Fibroblast of skin of left biceps (primary cell): ENCODE measurements around the gene OLA1.

ENCODE experiments used
- DNase-seq, 2 experiments: peaks; one replicate each; pipeline ENCODE4 v3.0.0-alpha.2; 2013; ENCODE audit warnings: low read depth in 2 of 2

OLA1 gene

DNA sequence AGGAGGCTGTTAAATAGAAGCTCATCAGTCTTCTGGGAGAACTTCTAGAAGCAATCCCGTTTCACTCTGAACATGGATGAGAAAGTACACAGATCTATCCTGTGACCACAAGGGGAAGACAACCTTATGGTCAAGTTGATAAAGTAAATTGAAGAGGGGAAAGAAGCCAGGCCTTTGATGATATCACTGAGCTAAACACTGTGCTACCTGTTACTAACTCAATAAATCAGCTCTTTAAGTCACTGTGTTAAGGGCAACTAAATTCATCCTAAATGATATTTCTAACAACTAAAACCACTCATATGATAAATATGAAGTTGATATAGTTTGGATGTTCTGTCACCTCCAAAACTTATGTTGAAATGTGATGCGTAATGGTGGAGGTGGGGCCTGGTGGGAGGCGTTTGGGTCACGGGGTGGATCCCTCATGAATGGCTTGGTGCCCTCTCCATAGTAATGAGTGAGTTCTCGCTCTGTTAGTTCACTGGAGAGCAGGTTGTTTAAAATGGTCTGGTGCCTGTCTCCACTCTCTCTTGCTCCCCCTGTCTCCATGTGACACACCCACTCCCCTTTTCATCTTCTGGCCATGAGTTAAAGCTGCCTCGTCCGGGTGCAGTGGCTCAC is 23.6 kb downstream of the OLA1 start:
- no peak for DNase-seq

- no peak for DNase-seq
Measured at GRCh38 chr2:174224125-174224524, 24.2 kb downstream of the OLA1 start.

DNA sequence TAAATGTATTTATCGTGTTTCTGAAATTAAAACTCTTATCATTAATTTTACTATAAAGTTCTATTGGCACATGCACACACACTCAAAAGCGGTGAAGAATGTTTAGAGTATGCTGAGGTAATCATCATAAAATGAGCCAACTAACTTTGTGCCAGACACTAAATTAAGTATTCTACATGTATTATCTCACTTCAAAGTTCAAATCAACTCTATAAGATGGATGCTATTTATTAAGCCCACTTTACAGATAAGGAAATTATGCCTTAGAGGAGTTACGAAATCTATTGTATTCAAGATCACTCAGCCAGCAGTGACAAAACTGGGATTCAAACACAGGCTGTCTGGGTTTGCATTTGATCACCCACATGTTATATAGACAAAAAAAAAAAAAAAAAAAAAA is 24.9 kb downstream of the OLA1 start:
- DNase-seq, result no peak

- no peak for DNase-seq
Measured at GRCh38 chr2:174222154-174222553, 26.2 kb downstream of the OLA1 start.

DNA sequence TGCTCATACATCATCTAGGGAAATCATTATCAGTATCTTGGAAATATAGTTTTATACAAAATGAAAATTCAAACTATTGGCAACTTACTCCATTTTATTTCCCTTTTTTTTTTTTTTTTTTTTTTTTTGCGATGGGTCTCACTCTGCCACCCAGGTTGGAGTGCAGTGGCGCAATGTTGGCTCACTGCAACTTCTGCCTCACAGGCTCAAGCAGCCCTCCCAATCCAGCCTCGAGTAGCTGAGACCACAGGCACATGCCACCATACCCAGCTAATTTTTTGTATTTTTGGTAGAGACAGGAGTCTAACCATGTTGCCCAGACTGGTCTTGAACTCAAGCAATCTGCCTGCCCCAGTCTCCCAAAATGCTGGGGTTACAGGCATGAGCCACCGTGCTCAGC is 29.0 kb downstream of the OLA1 start:
- no peak for DNase-seq

- no peak for DNase-seq
Measured at GRCh38 chr2:174218773-174219172, 29.6 kb downstream of the OLA1 start.

- DNase-seq, result no peak
Measured at GRCh38 chr2:174217869-174218268, 30.5 kb downstream of the OLA1 start.

DNA sequence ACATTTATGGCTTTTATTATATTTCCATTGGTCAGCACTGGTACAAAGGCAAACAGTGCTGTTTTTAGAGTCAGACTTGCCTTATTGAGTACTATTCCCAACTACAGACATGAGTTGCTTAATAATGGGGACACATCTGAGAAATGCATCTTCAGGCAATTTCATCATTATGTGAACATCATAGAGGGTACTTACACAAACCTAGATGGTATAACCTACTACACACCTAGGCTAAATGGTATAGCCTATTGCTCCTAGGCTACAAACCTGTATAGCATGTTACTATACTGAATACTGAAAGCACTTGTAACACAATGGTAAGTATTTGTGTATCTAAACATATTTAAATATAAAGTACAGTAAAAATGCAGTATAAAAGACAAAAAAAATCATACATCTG is 36.4 kb downstream of the OLA1 start:
- DNase-seq, result no peak

DNA sequence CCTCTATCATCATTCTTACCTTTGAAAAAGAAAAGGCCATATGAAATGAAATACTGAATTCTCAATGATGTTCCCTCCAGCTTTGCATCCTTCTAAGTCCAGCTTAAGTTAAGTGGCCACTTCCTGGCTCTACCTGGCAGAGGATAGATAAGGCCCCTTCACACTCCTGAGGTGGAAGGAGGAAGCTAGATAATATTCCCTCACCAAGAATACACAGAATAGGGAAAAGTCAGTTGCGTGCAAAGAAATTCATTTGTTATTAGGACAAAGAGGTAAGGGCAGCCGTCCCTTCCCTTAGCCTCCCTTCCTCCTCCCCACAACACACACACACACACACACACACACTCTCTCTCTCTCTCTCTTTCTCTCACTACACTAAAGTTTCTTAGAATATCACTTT is 37.5 kb downstream of the OLA1 start:
- no peak for DNase-seq

DNA sequence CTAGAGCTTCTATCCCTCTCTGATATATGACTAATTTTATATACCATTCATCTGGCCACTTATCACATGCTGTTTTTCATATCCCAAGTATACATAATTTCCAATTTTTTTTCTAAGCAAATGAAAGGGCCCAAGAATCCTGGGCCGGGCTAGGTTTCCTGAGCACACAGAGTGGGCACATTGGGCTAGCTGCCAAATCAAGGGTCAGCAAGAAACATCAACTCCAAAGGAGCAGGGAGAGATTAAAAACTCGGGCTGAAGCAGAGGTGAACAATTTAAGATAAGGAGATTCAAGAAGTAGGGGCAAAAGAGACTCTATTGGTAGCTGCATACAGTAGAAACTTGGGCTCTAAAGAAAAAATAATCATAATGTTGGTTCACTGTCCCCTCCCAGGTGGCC is 39.0 kb downstream of the OLA1 start:
- DNase-seq, result no peak

DNA sequence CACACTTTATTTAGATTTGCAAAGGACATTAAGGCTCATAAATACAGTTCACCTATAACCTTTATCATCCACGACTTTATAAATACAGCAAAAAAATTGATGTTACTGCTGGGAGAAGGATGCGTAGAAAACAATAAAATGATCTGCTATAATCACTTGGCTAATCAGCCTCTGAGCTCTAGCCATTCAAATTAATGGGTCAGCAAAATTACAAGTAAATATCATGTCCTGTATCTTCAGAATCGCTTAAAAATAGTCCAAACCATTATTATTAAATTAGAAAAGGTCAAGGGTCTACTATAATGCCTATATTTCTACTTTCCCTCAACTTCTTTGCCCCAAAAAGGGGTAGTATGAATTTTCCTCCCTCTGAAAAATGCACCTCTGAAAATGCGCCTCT is 40.3 kb downstream of the OLA1 start:
- DNase-seq, result no peak

DNA sequence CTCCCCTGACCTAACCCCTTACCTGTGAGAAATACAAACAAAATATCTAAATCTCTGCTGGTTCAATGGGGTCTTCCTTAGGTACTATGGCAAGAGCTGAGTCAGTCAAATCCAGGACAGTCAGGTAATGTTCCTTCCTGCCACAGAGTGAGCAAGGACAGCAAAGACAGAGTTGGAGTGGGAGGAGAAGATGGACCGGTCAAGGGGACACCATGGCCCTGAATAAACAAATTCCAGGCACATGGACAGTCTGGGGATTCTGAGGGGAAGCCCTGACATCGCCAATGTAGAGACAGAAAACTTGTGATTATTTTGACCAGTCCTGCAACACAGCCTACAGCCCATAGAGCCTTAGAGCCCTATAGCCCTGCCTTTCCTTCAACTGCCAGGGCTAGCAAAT is 42.8 kb downstream of the OLA1 start:
- DNase-seq, result no peak

- DNase-seq, result no peak
Measured at GRCh38 chr2:174202188-174202587, 46.1 kb downstream of the OLA1 start.

GRCh38 chr2:174198846-174199564 is 49.3 kb downstream of the OLA1 start:
- DNase-seq, result peak in 1 of 2 experiments; percentile 13

DNA sequence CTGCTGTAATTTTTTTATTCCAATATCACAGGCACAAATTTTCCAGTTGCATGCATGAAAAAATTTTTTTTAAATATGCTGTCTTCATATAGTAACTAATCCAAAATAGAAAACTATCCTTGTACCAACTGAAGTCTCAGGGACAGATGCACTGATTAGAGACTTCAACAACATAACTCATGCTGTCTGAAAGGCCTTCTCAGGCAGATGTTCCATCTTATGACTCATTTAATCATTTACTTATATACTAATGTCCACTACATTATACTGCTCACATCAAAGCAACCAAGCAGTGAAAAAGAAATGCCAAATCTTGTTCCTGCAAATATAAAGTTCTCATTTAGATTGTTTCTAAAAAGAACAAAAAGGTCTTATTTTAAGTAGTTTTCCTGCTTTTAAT is 53.1 kb downstream of the OLA1 start:
- DNase-seq, result no peak

DNA sequence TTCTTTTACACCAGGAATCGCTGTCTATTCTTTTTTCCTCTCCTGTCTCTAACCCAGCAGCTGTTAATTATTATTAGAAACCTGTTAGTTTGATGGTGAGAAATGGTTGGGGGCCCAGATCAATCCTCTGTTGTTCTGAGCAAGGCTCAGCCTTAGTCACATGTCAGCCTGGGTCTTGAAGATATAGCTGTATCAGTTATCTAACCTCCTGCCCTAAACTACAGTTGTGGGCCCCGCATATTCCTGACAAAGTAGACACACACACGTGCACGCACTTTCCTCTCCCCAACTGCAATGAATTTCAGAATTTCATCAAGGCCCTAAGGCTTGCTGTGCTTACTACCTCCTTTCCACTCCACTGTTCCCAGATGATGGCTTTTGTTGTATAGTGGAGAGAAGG is 54.6 kb downstream of the OLA1 start:
- no peak for DNase-seq

DNA sequence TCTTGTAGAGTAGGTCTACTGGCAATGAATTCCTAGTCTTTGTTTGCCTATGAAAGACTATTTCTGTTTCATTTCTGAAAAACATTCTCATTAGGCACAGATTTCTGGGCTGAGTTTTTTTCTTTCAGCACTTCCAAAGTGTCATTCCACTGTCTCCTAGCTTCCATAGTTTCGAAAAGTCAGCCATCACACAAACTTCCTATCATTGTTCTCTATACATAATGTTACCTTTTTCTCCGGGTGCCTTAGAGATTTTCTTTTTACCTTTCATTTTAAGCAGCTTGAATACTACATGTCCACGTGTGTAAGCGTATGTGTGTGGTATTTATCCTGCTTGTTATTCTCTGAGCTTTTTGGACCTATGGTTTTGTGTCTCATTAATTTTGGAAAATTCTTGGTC is 55.7 kb downstream of the OLA1 start:
- DNase-seq, result no peak

- no peak for DNase-seq
Measured at GRCh38 chr2:174191342-174192074, 56.8 kb downstream of the OLA1 start.

GRCh38 chr2:174184915-174185314 is 63.4 kb downstream of the OLA1 start:
- no peak for DNase-seq

GRCh38 chr2:174184504-174184903 is 63.8 kb downstream of the OLA1 start:
- no peak for DNase-seq

DNA sequence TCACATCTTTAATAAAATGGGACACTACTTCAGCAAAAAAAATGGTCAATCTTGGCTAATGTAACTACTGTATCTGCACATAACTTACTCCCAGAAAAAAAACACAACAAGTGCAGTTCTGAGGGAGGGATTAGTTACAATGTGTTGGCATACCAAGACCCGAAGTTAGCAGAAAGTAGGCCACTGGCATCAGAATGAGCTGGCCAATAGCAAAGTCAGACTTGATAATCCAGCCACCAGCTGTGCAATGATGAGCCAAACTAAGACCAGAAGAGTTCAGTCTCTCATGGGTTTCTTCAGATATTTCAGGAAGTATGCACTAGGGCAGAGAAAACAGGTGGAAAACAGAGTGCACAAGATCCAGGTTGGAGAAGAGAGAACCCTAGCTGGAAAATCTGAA is 65.3 kb downstream of the OLA1 start:
- no peak for DNase-seq

DNA sequence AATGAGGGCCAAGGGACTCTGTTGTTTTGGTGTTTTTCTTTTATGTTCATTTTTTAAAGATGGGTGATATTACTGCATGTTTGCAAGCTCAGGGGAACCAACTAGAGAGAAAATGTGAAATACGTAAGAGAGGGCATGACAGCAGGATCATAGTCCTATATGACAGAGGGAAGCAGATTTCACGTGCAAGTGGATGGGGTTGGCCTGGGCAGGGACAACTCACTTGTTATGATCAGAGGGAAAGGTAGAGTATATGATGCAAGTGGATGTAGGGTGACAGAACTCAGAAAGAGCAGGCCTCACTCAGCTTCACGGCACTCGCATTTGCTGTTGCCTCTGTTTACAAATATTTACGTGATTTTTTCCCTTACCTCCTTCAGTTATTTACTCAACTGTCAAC is 67.0 kb downstream of the OLA1 start:
- DNase-seq, result no peak

DNA sequence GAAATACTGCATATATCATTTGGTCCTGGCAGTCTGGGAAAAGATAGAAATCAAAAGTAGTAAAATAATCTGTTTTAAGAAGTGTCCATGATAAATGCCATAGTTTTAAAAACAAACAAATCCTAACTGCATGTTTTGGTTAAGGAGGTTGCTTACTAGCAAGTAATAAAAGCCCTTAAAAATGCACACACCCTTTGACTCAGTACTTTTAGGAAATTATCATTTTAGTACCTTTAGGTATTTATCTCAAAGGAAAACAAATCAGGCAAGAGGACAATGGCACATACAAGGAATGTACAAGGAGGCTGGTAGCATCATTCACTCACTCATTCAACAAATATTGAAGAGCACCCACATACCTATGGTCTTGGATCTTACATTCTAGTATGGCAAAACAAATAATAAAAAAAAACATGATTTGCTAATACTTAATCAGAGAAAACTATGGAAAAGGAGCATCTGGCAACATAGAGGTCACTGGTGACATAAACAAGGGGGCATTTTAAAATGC is 67.6 kb downstream of the OLA1 start:
- DNase-seq, result no peak
